ENCODE results near the gene TM7SF3. TPM values are rescaled to one million over a fixed set of nuclear protein-coding genes. Genes with fewer than 3 reads are reported as not detected.

The TM7SF3 gene
- total and polyA plus RNA-seq, 5 experiments from 2014 or later = 23.5 to 62.8 (median 44.3) TPM

- no peaks in the 10 kb centered on the region for H3K9me3 Mint-ChIP-seq
- peak; percentile 1 to 19 for ATAC-seq
- peak overlapping the region; percentile 71 to 98 (median 96) for H3K27ac Mint-ChIP-seq
- POLR2A ChIA-PET = interaction anchor here (0.6 to 3.8 kb wide), 13 partner anchors 9 to 230 kb away, joined by 3 to 30 read pairs (median 3); partner anchors contain the start of genes FGFR1OP2, ITPR2, MED21 and STK38L
- peak in 1 of 10 donors; percentile 21 for DNase-seq
- no peaks in the 10 kb centered on the region for H3K27me3 Mint-ChIP-seq
- H3K36me3 Mint-ChIP-seq = peaks cover 0 to 11% (median 4%) of the 10 kb centered on the region in 3 donors
- peak overlapping the region; percentile 81 to 97 (median 94) for H3K4me3 Mint-ChIP-seq
- peaks cover 22 to 54% (median 50%) of the 10 kb centered on the region in 4 donors for H3K4me1 Mint-ChIP-seq
Observed at GRCh38 chr12:27013611-27014084, 536 bp downstream of the TM7SF3 start.

- H3K36me3 Mint-ChIP-seq = peaks cover 0 to 15% (median 4%) of the 10 kb centered on the region in 3 donors
- peak overlapping the region in 7 of 10 donors; percentile 71 to 98 (median 97) for H3K27ac Mint-ChIP-seq
- no peaks in the 10 kb centered on the region for H3K9me3 Mint-ChIP-seq
- no peak for ATAC-seq
- H3K4me1 Mint-ChIP-seq = peaks cover 22 to 61% (median 55%) of the 10 kb centered on the region in 4 donors
- POLR2A ChIA-PET = interaction anchor here (0.7 to 3.8 kb wide), 9 partner anchors 10 to 1797 kb away, joined by 3 to 30 read pairs (median 3); partner anchors contain the start of genes FGFR1OP2, ITPR2 and MED21
- DNase-seq = no peak
- no peaks in the 10 kb centered on the region for H3K27me3 Mint-ChIP-seq
- peak overlapping the region; percentile 81 to 97 (median 94) for H3K4me3 Mint-ChIP-seq
Observed at GRCh38 chr12:27012982-27013255, 1.3 kb downstream of the TM7SF3 start.

- no peak for ATAC-seq
- peaks cover 0 to 15% (median 4%) of the 10 kb centered on the region in 3 donors for H3K36me3 Mint-ChIP-seq
- no peaks in the 10 kb centered on the region for H3K9me3 Mint-ChIP-seq
- H3K27ac Mint-ChIP-seq = peak overlapping the region in 8 of 10 donors; percentile 10 to 98 (median 50)
- H3K27me3 Mint-ChIP-seq = no peaks in the 10 kb centered on the region
- no peak for DNase-seq
- H3K4me1 Mint-ChIP-seq = peaks cover 22 to 65% (median 58%) of the 10 kb centered on the region in 4 donors
- POLR2A ChIA-PET = interaction anchor here (0.7 to 2.9 kb wide), 5 partner anchors 10 to 1797 kb away, joined by 3 to 24 read pairs (median 3); partner anchors contain the start of gene MED21
- peak overlapping the region; percentile 26 to 97 (median 74) for H3K4me3 Mint-ChIP-seq
Observed at GRCh38 chr12:27012239-27012981, 1.8 kb downstream of the TM7SF3 start.

GRCh38 chr12:27009881-27010301 is 4.3 kb downstream of the TM7SF3 start:
- peak overlapping the region in 2 of 10 donors; percentile 2 to 16 for H3K27ac Mint-ChIP-seq
- POLR2A ChIA-PET = no interaction called here
- no peaks in the 10 kb centered on the region for H3K27me3 Mint-ChIP-seq
- no peaks in the 10 kb centered on the region for H3K9me3 Mint-ChIP-seq
- H3K4me3 Mint-ChIP-seq = peak overlapping the region in 2 of 10 donors; percentile 15 to 51
- ATAC-seq (no peak), DNase-seq (no peak)
- peaks cover 21 to 62% (median 55%) of the 10 kb centered on the region in 4 donors for H3K4me1 Mint-ChIP-seq
- H3K36me3 Mint-ChIP-seq = peaks cover 0 to 15% (median 4%) of the 10 kb centered on the region in 3 donors

- POLR2A ChIA-PET = no interaction called here
- Mint-ChIP-seq H3K4me3 (no peak overlapping the region), H3K36me3 (peaks cover 0 to 20% (median 4%) of the 10 kb centered on the region in 3 donors), H3K4me1 (peaks cover 20 to 61% (median 50%) of the 10 kb centered on the region in 4 donors), H3K27me3 (no peaks in the 10 kb centered on the region), H3K27ac (peak overlapping the region in 1 of 10 donors; percentile 36), H3K9me3 (no peaks in the 10 kb centered on the region)
- no peak for ATAC-seq
- no peak for DNase-seq
Observed at GRCh38 chr12:27008081-27008480, 6.1 kb downstream of the TM7SF3 start.

- H3K27ac Mint-ChIP-seq = no peak overlapping the region
- no peaks in the 10 kb centered on the region for H3K27me3 Mint-ChIP-seq
- H3K4me3 Mint-ChIP-seq = no peak overlapping the region
- H3K9me3 Mint-ChIP-seq = no peaks in the 10 kb centered on the region
- ATAC-seq = no peak
- H3K4me1 Mint-ChIP-seq = peaks cover 21 to 57% (median 44%) of the 10 kb centered on the region in 4 donors
- DNase-seq = no peak
- POLR2A ChIA-PET = no interaction called here
- peaks cover 0 to 23% (median 4%) of the 10 kb centered on the region in 3 donors for H3K36me3 Mint-ChIP-seq
Observed at GRCh38 chr12:27006797-27007467, 7.3 kb downstream of the TM7SF3 start.

- POLR2A ChIA-PET = no interaction called here
- Mint-ChIP-seq H3K4me1 (peaks cover 14 to 56% (median 38%) of the 10 kb centered on the region in 4 donors), H3K4me3 (no peak overlapping the region), H3K27me3 (no peaks in the 10 kb centered on the region), H3K27ac (no peak overlapping the region), H3K9me3 (no peaks in the 10 kb centered on the region), H3K36me3 (peaks cover 0 to 26% (median 3%) of the 10 kb centered on the region in 3 donors)
- ATAC-seq (no peak), DNase-seq (no peak)
Observed at GRCh38 chr12:27005495-27005894, 8.7 kb downstream of the TM7SF3 start.

GRCh38 chr12:27003421-27004381 is 10.5 kb downstream of the TM7SF3 start:
- DNase-seq (no peak), ATAC-seq (no peak)
- Mint-ChIP-seq H3K4me3 (no peak overlapping the region), H3K27me3 (no peaks in the 10 kb centered on the region), H3K4me1 (peaks cover 10 to 45% (median 29%) of the 10 kb centered on the region in 4 donors), H3K36me3 (peaks cover 0 to 32% (median 9%) of the 10 kb centered on the region in 3 donors), H3K27ac (peak overlapping the region in 3 of 10 donors; percentile 40 to 76 (median 63)), H3K9me3 (no peaks in the 10 kb centered on the region)
- POLR2A ChIA-PET = interaction anchor here (1.1 kb wide), 1 partner anchor 10 kb away, joined by 3 read pairs; the partner anchor contains the start of gene TM7SF3

GRCh38 chr12:27002141-27002540 is 12.0 kb downstream of the TM7SF3 start:
- POLR2A ChIA-PET = interaction anchor here (0.7 kb wide), 1 partner anchor 45 kb away, joined by 3 read pairs; no protein-coding TSS in a partner anchor
- Mint-ChIP-seq H3K27ac (peak overlapping the region in 1 of 10 donors; percentile 5), H3K9me3 (no peaks in the 10 kb centered on the region), H3K4me3 (no peak overlapping the region), H3K4me1 (peaks cover 13 to 40% (median 27%) of the 10 kb centered on the region in 4 donors), H3K36me3 (peaks cover 0 to 42% (median 9%) of the 10 kb centered on the region in 3 donors), H3K27me3 (no peaks in the 10 kb centered on the region)
- ATAC-seq (no peak), DNase-seq (no peak)

GRCh38 chr12:27001663-27002062 is 12.5 kb downstream of the TM7SF3 start:
- peak overlapping the region in 1 of 10 donors; percentile 5 for H3K27ac Mint-ChIP-seq
- POLR2A ChIA-PET = no interaction called here
- DNase-seq (no peak), ATAC-seq (no peak)
- H3K36me3 Mint-ChIP-seq = peaks cover 0 to 42% (median 9%) of the 10 kb centered on the region in 3 donors
- no peaks in the 10 kb centered on the region for H3K27me3 Mint-ChIP-seq
- peaks cover 13 to 40% (median 27%) of the 10 kb centered on the region in 4 donors for H3K4me1 Mint-ChIP-seq
- no peaks in the 10 kb centered on the region for H3K9me3 Mint-ChIP-seq
- H3K4me3 Mint-ChIP-seq = no peak overlapping the region

- Mint-ChIP-seq H3K36me3 (peaks cover 0 to 47% (median 13%) of the 10 kb centered on the region in 3 donors), H3K4me1 (peaks cover 13 to 40% (median 27%) of the 10 kb centered on the region in 4 donors), H3K27ac (peak overlapping the region in 2 of 10 donors; percentile 26 to 69), H3K9me3 (no peaks in the 10 kb centered on the region), H3K4me3 (no peak overlapping the region), H3K27me3 (no peaks in the 10 kb centered on the region)
- DNase-seq (no peak), ATAC-seq (no peak)
- POLR2A ChIA-PET = no interaction called here
Observed at GRCh38 chr12:27000961-27001360, 13.2 kb downstream of the TM7SF3 start.

GRCh38 chr12:26997003-26997402 is 17.2 kb downstream of the TM7SF3 start:
- Mint-ChIP-seq H3K4me1 (peaks cover 2 to 25% (median 14%) of the 10 kb centered on the region in 4 donors), H3K27me3 (no peaks in the 10 kb centered on the region), H3K27ac (peak overlapping the region in 2 of 10 donors; percentile 22 to 32), H3K36me3 (peaks cover 0 to 64% (median 28%) of the 10 kb centered on the region in 3 donors), H3K9me3 (no peaks in the 10 kb centered on the region), H3K4me3 (no peak overlapping the region)
- DNase-seq (no peak), ATAC-seq (no peak)
- POLR2A ChIA-PET = no interaction called here

Data from naive thymus-derived CD8-positive, alpha-beta T cell (primary cell).